H1 (cell line): Measurements from ENCODE around the gene TAS2R13. TPM values are rescaled to one million over a fixed set of nuclear protein-coding genes. Genes with fewer than 3 reads are reported as not detected.

Experiments used
- CTCF ChIA-PET: fragments of 300-600 bp; sonication (Branson Sonifier 250); formaldehyde crosslinking; loops from one replicate; lab custom pipeline; 2021; ENCODE audit not compliant: partially characterized antibody; lab: Charles Lee
- POLR2A ChIA-PET: fragments of 300-600 bp; sonication (Branson Sonifier 250); formaldehyde crosslinking; loops from one replicate; lab custom pipeline; 2021; ENCODE audit warnings: inconsistent platforms; ENCODE audit not compliant: partially characterized antibody; lab: Charles Lee
- DNase-seq, 2 experiments: peaks; one replicate each; pipeline versions ENCODE4 v3.0.0 to v3.0.0-alpha.2; 2010 to 2022; ENCODE audit warnings: low spot score in 2 of 2, low read depth in 1 of 2, mixed read lengths in 1 of 2
- FAIRE-seq: peaks from 2 replicates; lab custom pipeline; 2011; peaks lifted over from hg19 to GRCh38; lab: Jason Lieb, UNC
- H2AFZ ChIP-seq: 2 replicates; pipeline ENCODE4 v1.8.1; 2012; ENCODE audit warnings: low read length, inconsistent platforms
- H2AK5ac ChIP-seq: 2 replicates; pipeline ENCODE4 v1.6.1; 2013; ENCODE audit warnings: low read depth, low read length
- H2BK120ac ChIP-seq: replicated peaks from 2 replicates; pipeline ENCODE3; 2013; ENCODE audit warnings: low read depth, low read length, inconsistent platforms
- H2BK12ac ChIP-seq: 2 replicates; pipeline ENCODE4 v1.6.1; 2013; ENCODE audit warnings: low read depth, low read length
- H2BK15ac ChIP-seq: 2 replicates; pipeline ENCODE4 v1.6.1; 2013; ENCODE audit warnings: low read length
- H2BK20ac ChIP-seq: 2 replicates; pipeline ENCODE4 v1.6.1; 2013; ENCODE audit warnings: low read length
- H2BK5ac ChIP-seq: 2 replicates; pipeline ENCODE4 v1.6.1; 2013; ENCODE audit warnings: low read depth, low read length
- H3K14ac ChIP-seq: 2 replicates; pipeline ENCODE4 v1.6.1; 2013; ENCODE audit warnings: inconsistent platforms; ENCODE audit not compliant: insufficient read length
- H3K18ac ChIP-seq: 2 replicates; pipeline ENCODE4 v1.6.1; 2013; ENCODE audit warnings: low read length; ENCODE audit errors: extremely low read depth
- H3K23ac ChIP-seq: 2 replicates; pipeline ENCODE4 v1.6.1; 2013; ENCODE audit warnings: inconsistent platforms; ENCODE audit not compliant: insufficient read length
- H3K23me2 ChIP-seq: 2 replicates; pipeline ENCODE4 v1.6.1; 2013; ENCODE audit warnings: low read depth, low read length
- H3K27ac ChIP-seq: 2 replicates; pipeline ENCODE4 v1.6.1; 2011; ENCODE audit warnings: low read depth, low read length, inconsistent platforms
- H3K27me3 ChIP-seq, 4 experiments: replicated peaks in 1 of 4; 1 replicate in 1 of 4; 2 replicates in 3 of 4; pipeline versions ENCODE4 v1.6.1 to v1.8.1; 2011 to 2013; ENCODE audit warnings: low read length in 3 of 4, mild to moderate bottlenecking in 3 of 4, inconsistent platforms in 2 of 4, mixed read lengths in 2 of 4, moderate library complexity in 1 of 4; ENCODE audit not compliant: control insufficient read depth in 3 of 4, insufficient read depth in 3 of 4; ENCODE audit errors: extremely low read depth in 1 of 4
- H3K36me3 ChIP-seq, 4 experiments: 2 replicates each; pipeline versions ENCODE4 v1.6.1 to v1.8.1; 2011 to 2013; ENCODE audit warnings: mild to moderate bottlenecking in 4 of 4, low read length in 3 of 4, moderate library complexity in 2 of 4, control low read depth in 1 of 4, inconsistent platforms in 1 of 4; ENCODE audit not compliant: insufficient read depth in 4 of 4, control insufficient read depth in 2 of 4
- H3K4ac ChIP-seq: replicated peaks from 2 replicates; pipeline ENCODE3; 2013; ENCODE audit warnings: low read length, low read depth, mixed read lengths, inconsistent platforms; ENCODE audit not compliant: insufficient read length
- H3K4me1 ChIP-seq, 4 experiments: replicated peaks in 1 of 4; 1 replicate in 1 of 4; 2 replicates in 3 of 4; pipeline versions ENCODE4 v1.6.1 to v1.8.1; 2011 to 2013; ENCODE audit warnings: low read length in 3 of 4, inconsistent platforms in 2 of 4, mixed read lengths in 1 of 4; ENCODE audit not compliant: insufficient read depth in 4 of 4, control insufficient read depth in 3 of 4
- H3K4me2 ChIP-seq, 2 experiments: 2 replicates each; pipeline versions ENCODE4 v1.6.1 to v1.8.1; 2011 to 2013; ENCODE audit warnings: low read depth in 2 of 2, low read length in 2 of 2, control low read depth in 1 of 2, inconsistent platforms in 1 of 2, mild to moderate bottlenecking in 1 of 2; ENCODE audit not compliant: insufficient read depth in 1 of 2
- H3K4me3 ChIP-seq, 4 experiments: fragments of 200-600, 300-600 bp in 1 of 4; sonication (generic), shearing (Covaris generic), sonication (Bioruptor Twin) in 1 of 4; 2 replicates each; pipeline versions ENCODE4 v1.5.1 to v1.8.1; 2011 to 2016; ENCODE audit warnings: low read length in 4 of 4, low read depth in 3 of 4, control low read depth in 2 of 4, inconsistent platforms in 2 of 4, mild to moderate bottlenecking in 2 of 4, mixed read lengths in 1 of 4, moderate library complexity in 1 of 4; ENCODE audit not compliant: insufficient read depth in 2 of 4; ENCODE audit errors: extremely low read depth in 1 of 4
- H3K56ac ChIP-seq: replicated peaks from 2 replicates; pipeline ENCODE3; 2013; ENCODE audit warnings: low read depth, mild to moderate bottlenecking, mixed read lengths, low read length, inconsistent platforms; ENCODE audit not compliant: insufficient read length
- H3K79me1 ChIP-seq: 2 replicates; pipeline ENCODE4 v1.6.1; 2013; ENCODE audit warnings: low read depth, low read length, control low read depth
- H3K79me2 ChIP-seq, 2 experiments: 2 replicates each; pipeline versions ENCODE4 v1.6.1 to v1.8.1; 2012 to 2013; ENCODE audit warnings: low read length in 2 of 2, mild to moderate bottlenecking in 2 of 2, inconsistent platforms in 1 of 2; ENCODE audit not compliant: insufficient read depth in 2 of 2, control insufficient read depth in 1 of 2
- H3K9ac ChIP-seq, 4 experiments: replicated peaks in 1 of 4; 1 replicate in 1 of 4; 2 replicates in 3 of 4; pipeline versions ENCODE4 v1.6.1 to v1.8.1; 2011 to 2013; ENCODE audit warnings: low read depth in 3 of 4, low read length in 3 of 4, control low read depth in 2 of 4, mild to moderate bottlenecking in 2 of 4, moderate library complexity in 2 of 4, inconsistent platforms in 1 of 4; ENCODE audit errors: extremely low read depth in 1 of 4
- H3K9me3 ChIP-seq, 2 experiments: 2 replicates each; pipeline versions ENCODE4 v1.6.1 to v1.8.1; 2012 to 2013; ENCODE audit warnings: mild to moderate bottlenecking in 2 of 2, moderate library complexity in 2 of 2, control low read depth in 1 of 2, inconsistent platforms in 1 of 2, low read depth in 1 of 2, low read length in 1 of 2, mixed read lengths in 1 of 2; ENCODE audit not compliant: insufficient read depth in 2 of 2
- H4K20me1 ChIP-seq, 2 experiments: replicated peaks in 1 of 2; 2 replicates each; pipeline versions ENCODE3 to v1.8.1; 2011 to 2013; ENCODE audit warnings: inconsistent platforms in 2 of 2, low read length in 2 of 2, mild to moderate bottlenecking in 1 of 2; ENCODE audit not compliant: insufficient read depth in 2 of 2, control insufficient read depth in 1 of 2
- H4K5ac ChIP-seq: 2 replicates; pipeline ENCODE4 v1.6.1; 2013; ENCODE audit warnings: low read length, low read depth, mixed read lengths, inconsistent platforms; ENCODE audit not compliant: insufficient read length
- H4K8ac ChIP-seq: 2 replicates; pipeline ENCODE4 v1.8.0; 2013; ENCODE audit warnings: mild to moderate bottlenecking, moderate library complexity, low read length, inconsistent platforms; ENCODE audit not compliant: insufficient read depth; ENCODE audit errors: extremely low read depth
- H4K91ac ChIP-seq: replicated peaks from 2 replicates; pipeline ENCODE3; 2013; ENCODE audit warnings: low read length, mixed read lengths, inconsistent platforms; ENCODE audit not compliant: insufficient read length
- ASH2L ChIP-seq: fragments of 200-600, 300-600 bp; sonication (generic); IDR thresholded peaks from one replicate; pipeline ENCODE4 v1.7.1; 2017; ENCODE audit warnings: low read length
- BRCA1 ChIP-seq: IDR thresholded peaks from 2 replicates; pipeline ENCODE4 v1.6.1; 2012; ENCODE audit warnings: low read depth, low read length, improper control_type of control experiment
- EGR1 ChIP-seq: IDR thresholded peaks from 2 replicates; pipeline ENCODE4 v1.6.1; 2011; ENCODE audit warnings: low read depth, low read length, borderline replicate concordance
- SRF ChIP-seq: IDR thresholded peaks from 2 replicates; pipeline ENCODE4 v1.6.1; 2011; ENCODE audit warnings: mild to moderate bottlenecking, low read depth, low read length, moderate library complexity
- TBP ChIP-seq: IDR thresholded peaks from 2 replicates; pipeline ENCODE4 v1.6.1; 2011; ENCODE audit warnings: low read depth, low read length, improper control_type of control experiment
- TCF12 ChIP-seq: IDR thresholded peaks from 2 replicates; pipeline ENCODE4 v1.6.1; 2011; ENCODE audit warnings: low read depth, mild to moderate bottlenecking, low read length
- polyA plus RNA-seq, 7 experiments: library from polyadenylated mRNA; depleted of rRNA in 3 of 7; stranded (reverse) in 5 of 7; unstranded in 2 of 7; fragments of >200 nt in 5 of 7; fragments of 200-250 nt in 2 of 7; gene quantifications; 1 replicate in 5 of 7; 2 replicates in 1 of 7; 4 replicates in 1 of 7; pipeline versions ENCODE4 v1.2.1 to v1.2.3, GENCODE V29; 2011 to 2013; ENCODE audit warnings: missing spikeins in 2 of 7, mixed read lengths in 2 of 7
- total RNA-seq: library from RNA; stranded (reverse); fragmentation: NEBNext Ultra II Directional; extraction: Animal tissue kit (Norgen Biotek cat#: 25700); gene quantifications from 2 replicates; pipeline ENCODE4 v1.2.1, GENCODE V29; 2021
- TF ChIP-seq, protein P1 (sequence below): IDR thresholded peaks from 2 replicates; pipeline ENCODE4 v1.6.1; 2012; ENCODE audit warnings: low read length, inconsistent platforms

The TAS2R13 gene
- total and polyA plus RNA-seq, 2 of the 8 experiments (the other 6 are each of a cell fraction or from before 2014, with no cell fraction given) = 0.09 to 0.17 TPM

- no peak overlapping the region for H3K27ac ChIP-seq
- H3K27me3 ChIP-seq = no peaks in the 10 kb centered on the region
- no peak for FAIRE-seq
- H3K4ac ChIP-seq = no peak overlapping the region
- H3K14ac ChIP-seq = no peak overlapping the region
- H3K4me3 ChIP-seq = no peak overlapping the region
- H3K18ac ChIP-seq = no peak overlapping the region
- H3K56ac ChIP-seq = no peak overlapping the region
- no peak overlapping the region for H3K23ac ChIP-seq
- H4K20me1 ChIP-seq = no peaks in the 10 kb centered on the region
- no peak overlapping the region for H2AK5ac ChIP-seq
- ChIA-PET CTCF (interaction anchor here (1.5 to 2.0 kb wide), 2 partner anchors 11 to 22 kb away, joined by 3 to 6 read pairs; no protein-coding TSS in a partner anchor), POLR2A (interaction anchor here (1.1 kb wide), 1 partner anchor 230 kb away, joined by 3 read pairs; no protein-coding TSS in a partner anchor)
- H4K8ac ChIP-seq = no peak overlapping the region
- no peak overlapping the region for H2AFZ ChIP-seq
- no peaks in the 10 kb centered on the region; a peak in 1 of 8 replicates for H3K36me3 ChIP-seq
- H4K91ac ChIP-seq = no peak overlapping the region
- H2BK20ac ChIP-seq = no peak overlapping the region
- no peaks in the 10 kb centered on the region for H3K79me2 ChIP-seq
- H2BK12ac ChIP-seq = no peak overlapping the region
- H3K4me2 ChIP-seq = no peak overlapping the region
- H4K5ac ChIP-seq = no peak overlapping the region
- no peak overlapping the region for H2BK15ac ChIP-seq
- no peak overlapping the region for H2BK5ac ChIP-seq
- H2BK120ac ChIP-seq = no peak overlapping the region
- peaks cover 0 to 5% (median 0%) of the 10 kb centered on the region in 4 experiments; a peak in 3 of 7 replicates for H3K4me1 ChIP-seq
- H3K9me3 ChIP-seq = peaks cover 0 to 13% of the 10 kb centered on the region in 2 experiments; a peak in 2 of 4 replicates
- no peak overlapping the region for H3K9ac ChIP-seq
- DNase-seq = no peak
- no peaks in the 10 kb centered on the region for H3K23me2 ChIP-seq
- TF ChIP-seq ASH2L (no peak), BRCA1 (no peak), SRF (no peak), TBP (no peak), EGR1 (no peak), TCF12 (no peak)
- TF ChIP-seq, protein P1, sequence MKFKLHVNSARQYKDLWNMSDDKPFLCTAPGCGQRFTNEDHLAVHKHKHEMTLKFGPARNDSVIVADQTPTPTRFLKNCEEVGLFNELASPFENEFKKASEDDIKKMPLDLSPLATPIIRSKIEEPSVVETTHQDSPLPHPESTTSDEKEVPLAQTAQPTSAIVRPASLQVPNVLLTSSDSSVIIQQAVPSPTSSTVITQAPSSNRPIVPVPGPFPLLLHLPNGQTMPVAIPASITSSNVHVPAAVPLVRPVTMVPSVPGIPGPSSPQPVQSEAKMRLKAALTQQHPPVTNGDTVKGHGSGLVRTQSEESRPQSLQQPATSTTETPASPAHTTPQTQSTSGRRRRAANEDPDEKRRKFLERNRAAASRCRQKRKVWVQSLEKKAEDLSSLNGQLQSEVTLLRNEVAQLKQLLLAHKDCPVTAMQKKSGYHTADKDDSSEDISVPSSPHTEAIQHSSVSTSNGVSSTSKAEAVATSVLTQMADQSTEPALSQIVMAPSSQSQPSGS = no peak
- TF ChIP-seq, all 59 proteins: peak for 0
- H3K79me1 ChIP-seq = no peaks in the 10 kb centered on the region; the same call in 1 of the 2 replicates
Observed at GRCh38 chr12:10941369-10941768, 32.0 kb upstream of the TAS2R13 start.
